Measurements from ENCODE around the gene THSD4.

DNA sequence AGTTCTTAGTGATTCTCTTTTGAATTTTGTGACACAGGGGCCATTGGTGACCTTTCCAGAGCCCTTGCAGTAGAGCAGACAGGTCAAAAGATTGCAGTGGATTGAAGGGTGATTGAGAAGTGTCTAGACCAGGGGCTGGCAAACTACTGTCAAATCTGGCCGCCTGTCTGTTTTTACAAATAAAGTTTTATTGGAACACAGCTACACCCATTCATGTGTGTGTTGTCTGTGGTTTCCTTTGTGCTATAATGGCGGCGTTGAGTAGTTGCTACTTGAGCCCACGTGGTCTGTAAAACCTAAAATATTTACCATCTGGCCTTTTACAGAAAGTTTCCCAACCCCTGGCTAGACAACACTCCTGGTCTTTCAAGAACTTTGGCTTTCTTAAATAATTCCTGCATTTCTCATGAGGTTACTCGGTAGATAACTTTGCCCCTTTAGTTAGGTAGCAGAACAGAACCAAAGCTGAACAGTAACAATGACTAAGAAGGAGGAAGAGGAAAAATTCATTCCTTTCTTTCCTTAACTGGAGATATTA, 430.0 kb downstream of the THSD4 start:
- TF ChIP-seq POLR2AphosphoS5 (IDR thresholded peaks at IDR 0.05; ENCODE audit: low read depth, low read length) = no peak
- TF ChIP-seq, protein P1, sequence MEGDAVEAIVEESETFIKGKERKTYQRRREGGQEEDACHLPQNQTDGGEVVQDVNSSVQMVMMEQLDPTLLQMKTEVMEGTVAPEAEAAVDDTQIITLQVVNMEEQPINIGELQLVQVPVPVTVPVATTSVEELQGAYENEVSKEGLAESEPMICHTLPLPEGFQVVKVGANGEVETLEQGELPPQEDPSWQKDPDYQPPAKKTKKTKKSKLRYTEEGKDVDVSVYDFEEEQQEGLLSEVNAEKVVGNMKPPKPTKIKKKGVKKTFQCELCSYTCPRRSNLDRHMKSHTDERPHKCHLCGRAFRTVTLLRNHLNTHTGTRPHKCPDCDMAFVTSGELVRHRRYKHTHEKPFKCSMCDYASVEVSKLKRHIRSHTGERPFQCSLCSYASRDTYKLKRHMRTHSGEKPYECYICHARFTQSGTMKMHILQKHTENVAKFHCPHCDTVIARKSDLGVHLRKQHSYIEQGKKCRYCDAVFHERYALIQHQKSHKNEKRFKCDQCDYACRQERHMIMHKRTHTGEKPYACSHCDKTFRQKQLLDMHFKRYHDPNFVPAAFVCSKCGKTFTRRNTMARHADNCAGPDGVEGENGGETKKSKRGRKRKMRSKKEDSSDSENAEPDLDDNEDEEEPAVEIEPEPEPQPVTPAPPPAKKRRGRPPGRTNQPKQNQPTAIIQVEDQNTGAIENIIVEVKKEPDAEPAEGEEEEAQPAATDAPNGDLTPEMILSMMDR (IDR thresholded peaks at IDR 0.05) = no peak
- no peak for TF ChIP-seq TCF7L2 (IDR thresholded peaks at IDR 0.05; ENCODE audit: low read depth, low read length)
- TF ChIP-seq, protein P2, sequence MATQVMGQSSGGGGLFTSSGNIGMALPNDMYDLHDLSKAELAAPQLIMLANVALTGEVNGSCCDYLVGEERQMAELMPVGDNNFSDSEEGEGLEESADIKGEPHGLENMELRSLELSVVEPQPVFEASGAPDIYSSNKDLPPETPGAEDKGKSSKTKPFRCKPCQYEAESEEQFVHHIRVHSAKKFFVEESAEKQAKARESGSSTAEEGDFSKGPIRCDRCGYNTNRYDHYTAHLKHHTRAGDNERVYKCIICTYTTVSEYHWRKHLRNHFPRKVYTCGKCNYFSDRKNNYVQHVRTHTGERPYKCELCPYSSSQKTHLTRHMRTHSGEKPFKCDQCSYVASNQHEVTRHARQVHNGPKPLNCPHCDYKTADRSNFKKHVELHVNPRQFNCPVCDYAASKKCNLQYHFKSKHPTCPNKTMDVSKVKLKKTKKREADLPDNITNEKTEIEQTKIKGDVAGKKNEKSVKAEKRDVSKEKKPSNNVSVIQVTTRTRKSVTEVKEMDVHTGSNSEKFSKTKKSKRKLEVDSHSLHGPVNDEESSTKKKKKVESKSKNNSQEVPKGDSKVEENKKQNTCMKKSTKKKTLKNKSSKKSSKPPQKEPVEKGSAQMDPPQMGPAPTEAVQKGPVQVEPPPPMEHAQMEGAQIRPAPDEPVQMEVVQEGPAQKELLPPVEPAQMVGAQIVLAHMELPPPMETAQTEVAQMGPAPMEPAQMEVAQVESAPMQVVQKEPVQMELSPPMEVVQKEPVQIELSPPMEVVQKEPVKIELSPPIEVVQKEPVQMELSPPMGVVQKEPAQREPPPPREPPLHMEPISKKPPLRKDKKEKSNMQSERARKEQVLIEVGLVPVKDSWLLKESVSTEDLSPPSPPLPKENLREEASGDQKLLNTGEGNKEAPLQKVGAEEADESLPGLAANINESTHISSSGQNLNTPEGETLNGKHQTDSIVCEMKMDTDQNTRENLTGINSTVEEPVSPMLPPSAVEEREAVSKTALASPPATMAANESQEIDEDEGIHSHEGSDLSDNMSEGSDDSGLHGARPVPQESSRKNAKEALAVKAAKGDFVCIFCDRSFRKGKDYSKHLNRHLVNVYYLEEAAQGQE (IDR thresholded peaks at IDR 0.05; ENCODE audit: insufficient read depth in 1 of 2, low read depth in 2 of 2, low read length in 1 of 2) = no peak
